SU-DHL-6 (cell line): ENCODE measurements around the gene CAMK1D.

Source experiments
- H2AFZ ChIP-seq: fragments of 200-600 bp; sonication (generic); 2 replicates; pipeline ENCODE4 v1.6.1; 2014; ENCODE audit warnings: low read depth, mild to moderate bottlenecking, moderate library complexity, mixed read lengths, antibody characterized with exemption, low read length; ENCODE audit not compliant: severe bottlenecking
- H3F3A ChIP-seq: fragments of 200-600 bp; shearing (Covaris generic); 2 replicates; pipeline ENCODE4 v1.6.0; 2016; ENCODE audit warnings: antibody characterized with exemption, mild to moderate bottlenecking; ENCODE audit not compliant: insufficient read depth
- H3K27ac ChIP-seq: fragments of 200-600 bp; sonication (generic); 2 replicates; pipeline ENCODE4 v1.5.1; 2016; ENCODE audit warnings: low read depth, mild to moderate bottlenecking, low read length, moderate library complexity, mixed read lengths
- H3K27me3 ChIP-seq: fragments of 200-600 bp; sonication (generic), shearing (Covaris generic); 2 replicates; pipeline ENCODE4 v1.6.0; 2014; ENCODE audit warnings: mild to moderate bottlenecking, low read length
- H3K36me3 ChIP-seq: fragments of 200-600 bp; sonication (generic); 2 replicates; pipeline ENCODE4 v1.6.1; 2014; ENCODE audit warnings: mild to moderate bottlenecking, low read length, mixed read lengths
- H3K4me2 ChIP-seq: fragments of 300-600, 200-600 bp; shearing (Covaris generic), sonication (generic); 2 replicates; pipeline ENCODE4 v1.6.0; 2014; ENCODE audit warnings: low read length, low read depth, mild to moderate bottlenecking; ENCODE audit not compliant: poor library complexity, severe bottlenecking
- H3K4me3 ChIP-seq: fragments of 200-600 bp; sonication (generic); 2 replicates; pipeline ENCODE4 v1.5.1; 2014; ENCODE audit warnings: antibody characterized with exemption, low read length, mild to moderate bottlenecking, mixed read lengths; ENCODE audit not compliant: insufficient read depth, poor library complexity, severe bottlenecking
- H3K79me2 ChIP-seq: fragments of 200-600 bp; sonication (generic); 2 replicates; pipeline ENCODE4 v1.6.1; 2014; ENCODE audit warnings: mild to moderate bottlenecking, low read length, moderate library complexity; ENCODE audit not compliant: insufficient read depth
- H3K9ac ChIP-seq: fragments of 200-600 bp; sonication (generic); 2 replicates; pipeline ENCODE4 v1.7.0; 2014; ENCODE audit warnings: mild to moderate bottlenecking, low read length
- H3K9me2 ChIP-seq: fragments of 200-600 bp; sonication (generic); replicated peaks from 2 replicates; pipeline ENCODE4 v1.6.1; 2014; ENCODE audit warnings: low read length; ENCODE audit not compliant: insufficient read depth
- H3K9me3 ChIP-seq: fragments of 200-600 bp; sonication (generic); 2 replicates; pipeline ENCODE4 v1.6.1; 2014; ENCODE audit warnings: low read length, mixed read lengths; ENCODE audit not compliant: insufficient read depth
- H4K20me1 ChIP-seq: fragments of 200-600 bp; sonication (generic); 2 replicates; pipeline ENCODE4 v1.6.1; 2014; ENCODE audit warnings: low read depth, mild to moderate bottlenecking, antibody characterized with exemption, low read length, moderate library complexity, mixed read lengths
- CTCF ChIP-seq: fragments of 200-600 bp; sonication (generic); IDR thresholded peaks from one replicate; pipeline ENCODE4 v1.5.1; 2017; ENCODE audit warnings: antibody characterized with exemption, mild to moderate bottlenecking, low read length, moderate library complexity; ENCODE audit not compliant: insufficient read depth, poor library complexity, severe bottlenecking
- EZH2phosphoT487 ChIP-seq: fragments of 200-600 bp; sonication (generic), shearing (Covaris generic); conservative IDR thresholded peaks from 2 replicates; pipeline ENCODE4 v1.6.1; 2018; ENCODE audit warnings: mild to moderate bottlenecking, antibody characterized with exemption, low read length, moderate library complexity, mixed read lengths

CAMK1D gene

GRCh38 chr10:12511651-12512050, 162.3 kb downstream of the CAMK1D start:
- peaks cover 6% of the 10 kb centered on the region; the same call in 1 of the 2 replicates for H3F3A ChIP-seq
- peaks cover 97% of the 10 kb centered on the region for H3K79me2 ChIP-seq
- H3K36me3 ChIP-seq = no peaks in the 10 kb centered on the region
- no peaks in the 10 kb centered on the region for H3K9me2 ChIP-seq
- no peak overlapping the region for H3K4me3 ChIP-seq
- no peak overlapping the region for H3K27ac ChIP-seq
- no peak overlapping the region for H3K9ac ChIP-seq
- H4K20me1 ChIP-seq = no peaks in the 10 kb centered on the region; the same call in 1 of the 2 replicates
- H3K4me2 ChIP-seq = no peak overlapping the region
- H2AFZ ChIP-seq = no peak overlapping the region
- TF ChIP-seq EZH2phosphoT487 (no peak), CTCF (no peak)
- H3K9me3 ChIP-seq = no peaks in the 10 kb centered on the region
- H3K27me3 ChIP-seq = no peaks in the 10 kb centered on the region

GRCh38 chr10:12512332-12513002, 163.1 kb downstream of the CAMK1D start:
- TF ChIP-seq CTCF = no peak
- TF ChIP-seq EZH2phosphoT487 = no peak

GRCh38 chr10:12513003-12513365, 163.6 kb downstream of the CAMK1D start:
- H3K36me3 ChIP-seq = peaks cover 2% of the 10 kb centered on the region; the same call in 1 of the 2 replicates

More at GRCh38 chr10:12512332-12513002, 163.1 kb downstream of the CAMK1D start:
- no peak overlapping the region for H3K4me2 ChIP-seq
- H3K9me3 ChIP-seq = no peaks in the 10 kb centered on the region
- peaks cover 10% of the 10 kb centered on the region; the same call in 1 of the 2 replicates for H3F3A ChIP-seq
- H3K27me3 ChIP-seq = no peaks in the 10 kb centered on the region
- no peak overlapping the region for H3K9ac ChIP-seq
- no peak overlapping the region for H3K27ac ChIP-seq
- H4K20me1 ChIP-seq = no peaks in the 10 kb centered on the region; the same call in 1 of the 2 replicates
- no peaks in the 10 kb centered on the region for H3K36me3 ChIP-seq
- H3K4me3 ChIP-seq = no peak overlapping the region
- peaks cover 97% of the 10 kb centered on the region for H3K79me2 ChIP-seq
- no peak overlapping the region for H2AFZ ChIP-seq
- no peaks in the 10 kb centered on the region for H3K9me2 ChIP-seq

More at GRCh38 chr10:12513003-12513365, 163.6 kb downstream of the CAMK1D start:
- Histone ChIP-seq H3K4me3 (no peak overlapping the region), H3K4me2 (no peak overlapping the region), H3K9ac (no peak overlapping the region), H3K9me2 (no peaks in the 10 kb centered on the region), H2AFZ (no peak overlapping the region), H3K9me3 (no peaks in the 10 kb centered on the region), H3K27ac (no peak overlapping the region), H3K79me2 (peaks cover 97% of the 10 kb centered on the region), H4K20me1 (no peaks in the 10 kb centered on the region; the same call in 1 of the 2 replicates), H3K27me3 (no peaks in the 10 kb centered on the region), H3F3A (peaks cover 10% of the 10 kb centered on the region; the same call in 1 of the 2 replicates)
- no peak for TF ChIP-seq EZH2phosphoT487
- no peak for TF ChIP-seq CTCF
